ENCODE measurements around the gene KCNA2.

DNA sequence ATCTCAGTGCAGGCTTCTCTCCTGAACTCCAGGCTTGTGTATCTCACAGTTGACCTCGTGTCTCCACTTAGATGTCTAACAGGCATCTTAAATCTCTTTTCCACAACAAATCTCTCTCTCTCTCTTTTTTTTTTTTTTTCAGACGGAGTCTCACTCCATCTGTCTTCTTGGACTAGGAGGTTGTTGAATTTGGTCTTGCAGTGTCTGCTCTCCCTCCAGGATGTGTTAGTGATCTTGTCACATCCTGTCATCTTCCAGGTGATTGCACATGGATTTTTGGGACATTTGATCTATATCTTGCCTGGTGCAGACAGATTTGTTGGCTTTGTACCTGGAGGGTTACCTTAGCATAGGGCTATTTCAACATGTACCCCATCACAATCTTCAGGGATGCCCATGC is 60.7 kb downstream of the KCNA2 start:
- TF ChIP-seq, protein P1, sequence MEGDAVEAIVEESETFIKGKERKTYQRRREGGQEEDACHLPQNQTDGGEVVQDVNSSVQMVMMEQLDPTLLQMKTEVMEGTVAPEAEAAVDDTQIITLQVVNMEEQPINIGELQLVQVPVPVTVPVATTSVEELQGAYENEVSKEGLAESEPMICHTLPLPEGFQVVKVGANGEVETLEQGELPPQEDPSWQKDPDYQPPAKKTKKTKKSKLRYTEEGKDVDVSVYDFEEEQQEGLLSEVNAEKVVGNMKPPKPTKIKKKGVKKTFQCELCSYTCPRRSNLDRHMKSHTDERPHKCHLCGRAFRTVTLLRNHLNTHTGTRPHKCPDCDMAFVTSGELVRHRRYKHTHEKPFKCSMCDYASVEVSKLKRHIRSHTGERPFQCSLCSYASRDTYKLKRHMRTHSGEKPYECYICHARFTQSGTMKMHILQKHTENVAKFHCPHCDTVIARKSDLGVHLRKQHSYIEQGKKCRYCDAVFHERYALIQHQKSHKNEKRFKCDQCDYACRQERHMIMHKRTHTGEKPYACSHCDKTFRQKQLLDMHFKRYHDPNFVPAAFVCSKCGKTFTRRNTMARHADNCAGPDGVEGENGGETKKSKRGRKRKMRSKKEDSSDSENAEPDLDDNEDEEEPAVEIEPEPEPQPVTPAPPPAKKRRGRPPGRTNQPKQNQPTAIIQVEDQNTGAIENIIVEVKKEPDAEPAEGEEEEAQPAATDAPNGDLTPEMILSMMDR (IDR thresholded peaks at IDR 0.05), result no peak
- TF ChIP-seq POLR2A (IDR thresholded peaks at IDR 0.05), result no peak

Data from esophagus squamous epithelium (tissue), 4 donors.